HL-60/S4 treated with phorbol 12-myristate 13-acetate at 8.2 ng/mL for 4 days and 3 days (cell line): Measurements from ENCODE around the gene VWF.

ENCODE experiments used
- in situ Hi-C: fragments of 300-500 bp; cut with MboI; formaldehyde crosslinking; loops from 2 replicates; pipeline ENCODE4 v1.15.0; 2022; ENCODE audit warnings: low sequenced_read_pairs

Gene VWF

GRCh38 chr12:5921966-5922899 is 202.2 kb downstream of the VWF start:
- in situ Hi-C loops, result no loop called here

DNA sequence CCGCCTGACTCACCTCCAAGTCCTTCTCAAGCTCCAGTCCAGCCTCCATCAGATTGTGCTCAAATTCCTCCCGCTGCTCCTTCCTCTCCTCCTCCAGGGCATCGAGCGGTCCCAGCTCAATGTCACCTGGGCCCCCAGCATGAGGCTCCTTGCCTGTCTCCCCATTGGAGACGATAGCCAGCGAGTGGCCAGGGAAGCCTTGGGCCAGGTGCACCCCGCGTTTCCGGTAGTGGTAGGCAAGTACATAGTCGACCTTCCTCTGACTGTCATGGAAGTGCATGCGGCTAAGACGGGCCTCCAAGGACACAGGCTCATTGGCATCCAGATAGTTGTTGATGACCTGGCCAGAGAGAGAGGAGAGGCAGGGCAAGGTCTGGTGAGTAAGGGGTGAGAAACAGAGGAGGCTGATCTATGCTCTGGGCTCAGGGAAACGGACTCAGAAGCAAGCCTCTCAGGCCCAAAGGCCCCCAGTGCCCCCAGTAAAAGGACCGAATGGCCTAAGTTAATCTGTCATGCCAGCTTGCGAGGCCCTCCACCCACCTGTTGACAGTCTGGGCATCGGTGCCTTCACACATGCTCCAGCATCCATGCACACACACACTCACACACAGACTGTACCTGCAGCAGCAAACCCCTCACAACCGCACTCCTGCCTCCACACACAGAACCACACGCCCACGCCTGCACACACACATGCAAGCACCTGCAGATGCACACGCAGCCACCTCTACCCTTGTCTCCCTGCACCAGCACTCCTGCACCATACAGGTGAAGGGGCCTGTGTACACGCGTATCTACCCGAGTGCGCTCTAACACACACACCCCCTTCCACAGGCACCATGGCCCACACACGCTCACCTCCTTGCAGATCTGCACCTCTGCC is 203.2 kb downstream of the VWF start:
- in situ Hi-C loops, result no loop called here

DNA sequence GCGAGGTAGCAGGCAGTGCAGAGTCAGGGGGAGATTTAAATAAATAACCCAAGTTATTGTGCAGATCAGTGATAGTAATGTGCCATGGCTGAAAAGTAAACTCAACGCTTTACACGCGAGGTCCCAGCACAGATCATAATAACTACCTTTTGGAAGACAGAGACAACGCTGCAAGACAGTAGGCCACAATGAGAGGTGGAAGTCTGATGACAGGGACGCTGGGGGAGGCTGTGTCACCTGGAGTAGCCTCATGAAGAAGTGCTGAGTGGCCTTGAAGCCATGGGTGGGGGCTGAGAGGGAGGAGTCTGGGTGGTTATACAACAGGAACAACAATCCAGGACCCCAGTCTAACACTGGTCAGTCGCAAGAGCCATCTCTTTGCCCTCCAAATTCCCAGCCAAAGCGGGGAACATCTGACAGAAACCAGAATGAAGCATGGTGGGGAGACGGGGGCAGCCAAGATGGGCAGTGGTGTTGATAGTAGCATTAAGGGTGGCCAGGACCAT is 207.6 kb downstream of the VWF start:
- in situ Hi-C loops, result no loop called here

DNA sequence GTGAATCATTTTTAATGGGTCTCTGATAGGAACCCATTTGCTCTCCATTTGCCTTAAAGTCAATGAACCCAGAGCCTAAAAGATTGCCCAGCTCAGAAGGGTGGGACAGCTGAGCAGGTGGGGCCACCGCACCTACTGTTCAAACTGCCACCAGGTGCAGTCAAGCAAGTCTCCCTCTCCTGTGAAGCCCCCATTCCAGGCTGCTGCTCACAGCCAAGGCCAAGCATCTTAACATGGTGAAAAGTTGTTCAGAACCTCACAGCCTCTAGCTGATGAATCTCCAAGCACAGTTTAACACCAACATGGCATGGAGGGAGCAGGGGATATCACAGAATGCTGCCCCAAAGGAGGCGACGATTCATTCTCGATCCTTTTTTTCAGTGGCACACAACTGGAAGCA is 209.0 kb downstream of the VWF start:
- in situ Hi-C loops, result no loop called here

DNA sequence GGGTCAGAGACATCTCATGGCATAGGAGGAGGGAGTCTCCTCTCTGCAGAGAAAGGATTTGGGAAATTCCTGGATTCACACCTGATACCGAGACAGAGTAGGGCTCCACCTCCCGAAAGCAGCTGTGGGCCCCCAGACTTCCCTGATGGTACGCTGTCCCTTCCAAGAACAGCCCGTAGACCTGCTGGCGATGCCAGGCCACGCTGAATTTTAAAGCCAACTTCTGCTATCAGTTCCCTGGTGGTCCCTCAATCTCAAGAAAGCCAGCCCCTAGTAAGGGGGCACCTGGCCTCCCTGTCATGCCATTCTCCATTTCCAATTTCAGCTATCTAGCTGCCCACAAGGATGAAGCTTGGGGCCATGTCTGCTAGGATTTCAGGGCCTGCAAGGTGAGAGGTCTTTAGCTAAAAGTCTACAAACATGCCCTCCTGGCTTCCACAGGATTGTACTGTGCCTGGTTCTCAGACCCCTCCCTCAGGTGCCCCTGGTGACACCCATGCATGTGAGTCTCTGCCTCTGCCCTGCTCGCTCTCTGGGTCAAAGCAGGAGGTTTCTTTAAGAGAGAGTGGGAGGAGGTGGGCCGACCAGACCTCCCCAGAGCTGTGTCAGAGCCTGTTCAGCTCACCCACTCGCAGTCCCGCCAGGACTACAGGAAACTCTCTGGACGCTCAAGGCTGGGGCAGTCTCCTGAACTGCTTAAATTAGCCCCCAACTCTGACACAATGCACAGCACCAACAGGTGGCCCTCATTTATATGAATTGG is 209.9 kb downstream of the VWF start:
- in situ Hi-C loops, result no loop called here

DNA sequence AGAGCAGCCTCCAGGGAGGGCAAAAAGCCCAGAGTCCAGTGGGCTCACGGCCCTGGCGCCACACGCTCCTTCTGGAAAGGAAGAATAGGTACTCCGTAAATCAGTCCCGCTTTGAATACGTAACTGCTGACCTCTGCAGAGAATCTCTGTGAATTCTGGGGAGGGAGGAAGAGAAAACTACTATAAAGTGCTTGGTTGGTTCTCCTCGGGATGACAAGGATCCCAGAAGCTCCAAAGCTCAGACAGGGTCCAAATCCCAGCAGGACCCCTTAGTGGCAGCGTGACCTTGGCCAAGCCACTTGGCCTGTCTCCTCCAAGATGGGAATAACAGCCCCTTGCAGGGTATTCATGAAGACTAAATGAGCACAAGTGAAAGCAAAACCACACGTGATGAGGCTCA is 211.1 kb downstream of the VWF start:
- in situ Hi-C loops, result no loop called here

- in situ Hi-C loops, result no loop called here
These were observed 211.8 kb downstream of the VWF start for GRCh38 chr12:5912437-5913334.

GRCh38 chr12:5912011-5912410 is 212.5 kb downstream of the VWF start:
- in situ Hi-C loops, result no loop called here

DNA sequence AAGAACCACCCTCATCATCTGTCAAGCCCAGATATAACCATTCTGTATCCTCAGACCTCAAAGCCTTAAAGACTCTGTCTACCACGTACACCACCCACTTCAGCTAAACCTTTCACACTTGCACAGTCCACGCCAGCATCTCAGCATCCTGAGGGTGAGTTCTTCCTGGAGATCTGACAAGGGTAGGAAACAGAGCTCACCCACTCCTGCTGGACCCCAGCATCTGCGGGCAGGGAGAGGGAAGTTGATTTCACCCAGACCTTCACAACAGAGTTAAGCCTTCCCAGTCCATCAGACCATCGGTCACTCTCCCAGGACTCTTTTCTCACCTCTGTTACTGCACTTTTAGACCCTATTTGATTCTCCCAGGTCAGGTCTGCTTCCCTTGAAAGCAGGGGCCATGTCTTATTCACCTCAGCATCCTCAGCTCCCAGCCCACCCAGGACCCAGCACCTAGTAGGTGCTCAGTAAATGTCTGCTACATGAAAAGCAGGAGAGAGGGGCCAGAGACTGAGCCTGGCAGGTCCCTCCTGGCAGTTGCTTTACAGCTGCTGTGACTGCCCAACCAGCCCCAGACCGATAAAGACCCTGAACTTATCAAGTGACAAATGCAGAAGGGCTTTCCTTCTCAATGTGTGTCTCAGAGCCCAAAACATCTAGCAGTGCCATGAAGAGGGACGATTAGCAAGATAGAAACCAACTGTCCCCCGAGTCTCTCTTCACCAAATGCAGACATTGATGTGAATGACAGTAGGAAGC is 213.5 kb downstream of the VWF start:
- in situ Hi-C loops, result no loop called here

DNA sequence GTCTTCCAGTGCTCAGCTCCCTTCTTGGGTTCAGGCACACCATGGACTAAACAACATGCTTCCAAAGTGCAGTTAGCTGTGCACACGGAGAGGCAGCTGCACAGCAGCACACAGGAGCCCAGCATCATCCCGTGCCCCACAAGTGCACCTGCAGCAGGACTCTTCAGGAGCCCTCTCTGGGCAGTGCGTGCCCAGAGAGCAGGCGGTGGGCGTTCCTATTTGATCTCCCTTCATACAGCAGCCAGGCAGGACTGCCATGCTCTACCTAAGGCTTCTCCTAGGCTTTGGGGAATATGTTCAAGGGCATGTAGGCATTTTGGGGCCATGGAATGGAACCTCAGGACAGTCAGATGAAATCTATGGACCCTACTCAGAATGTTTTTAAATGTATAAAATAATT is 214.9 kb downstream of the VWF start:
- in situ Hi-C loops, result no loop called here

- in situ Hi-C loops, result no loop called here
These were observed 216.2 kb downstream of the VWF start for GRCh38 chr12:5908251-5908650.

GRCh38 chr12:5907807-5908206 is 216.7 kb downstream of the VWF start:
- in situ Hi-C loops, result no loop called here

DNA sequence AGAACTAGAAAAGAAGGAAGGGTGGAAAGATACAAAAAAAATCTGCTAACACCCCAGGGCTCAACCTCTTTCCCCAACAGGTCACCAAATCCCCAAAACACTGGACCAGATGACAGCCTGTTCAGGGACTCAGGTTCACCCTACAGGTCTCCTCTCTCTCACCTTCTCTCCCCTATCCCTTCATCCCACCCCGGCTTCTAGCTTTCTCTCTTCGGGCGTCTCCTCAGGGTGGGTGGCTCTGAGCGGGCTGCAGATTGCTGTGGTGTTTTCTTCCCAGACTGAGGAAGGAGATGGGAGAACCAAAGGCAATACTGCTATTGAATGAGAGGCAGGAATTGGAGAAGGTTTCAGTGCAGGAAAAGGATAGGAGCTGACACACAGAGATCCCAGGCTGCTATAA is 218.7 kb downstream of the VWF start:
- in situ Hi-C loops, result no loop called here

DNA sequence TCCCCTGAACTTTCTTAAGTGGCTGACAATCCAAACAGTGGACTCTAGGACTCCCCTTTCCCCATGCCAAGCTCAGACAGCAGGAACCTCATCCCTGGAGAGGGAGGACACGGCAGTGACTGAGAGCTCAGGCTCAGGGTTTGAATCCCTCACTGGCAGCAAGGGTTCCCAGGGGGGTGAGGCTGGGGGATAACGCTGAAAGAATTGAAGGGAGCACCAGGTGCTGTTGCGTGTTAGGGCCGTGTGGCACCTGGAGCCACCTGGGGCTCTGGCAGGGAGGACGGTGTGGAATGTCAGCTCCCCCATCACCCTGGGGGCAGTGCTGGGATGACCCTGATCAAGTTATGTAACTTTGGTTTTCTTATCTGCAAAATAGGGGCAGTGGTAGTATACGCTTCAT is 219.5 kb downstream of the VWF start:
- in situ Hi-C loops, result no loop called here

- in situ Hi-C loops, result no loop called here
These were observed 220.0 kb downstream of the VWF start for GRCh38 chr12:5904441-5904840.

DNA sequence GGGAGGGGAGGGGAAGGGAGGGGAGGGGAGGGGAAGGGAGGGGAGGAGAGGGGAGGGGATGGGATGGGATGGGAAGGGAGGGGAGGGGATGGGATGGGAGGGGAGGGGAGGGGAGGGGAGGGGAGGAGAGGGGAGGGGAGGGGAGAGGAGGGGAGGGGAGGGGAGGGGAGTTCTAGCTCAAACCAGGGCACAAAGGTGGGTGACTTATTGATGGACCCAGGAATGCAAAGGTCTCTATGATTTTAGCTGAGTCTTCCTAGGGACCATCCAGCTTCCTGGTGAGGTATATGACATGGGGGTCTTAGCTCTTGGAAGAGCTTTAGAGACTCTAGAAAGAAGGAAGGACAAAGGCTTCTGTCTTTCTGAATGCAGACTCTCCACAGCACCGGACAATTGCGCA is 221.7 kb downstream of the VWF start:
- in situ Hi-C loops, result no loop called here

GRCh38 chr12:5901416-5901815 is 223.1 kb downstream of the VWF start:
- in situ Hi-C loops, result no loop called here

DNA sequence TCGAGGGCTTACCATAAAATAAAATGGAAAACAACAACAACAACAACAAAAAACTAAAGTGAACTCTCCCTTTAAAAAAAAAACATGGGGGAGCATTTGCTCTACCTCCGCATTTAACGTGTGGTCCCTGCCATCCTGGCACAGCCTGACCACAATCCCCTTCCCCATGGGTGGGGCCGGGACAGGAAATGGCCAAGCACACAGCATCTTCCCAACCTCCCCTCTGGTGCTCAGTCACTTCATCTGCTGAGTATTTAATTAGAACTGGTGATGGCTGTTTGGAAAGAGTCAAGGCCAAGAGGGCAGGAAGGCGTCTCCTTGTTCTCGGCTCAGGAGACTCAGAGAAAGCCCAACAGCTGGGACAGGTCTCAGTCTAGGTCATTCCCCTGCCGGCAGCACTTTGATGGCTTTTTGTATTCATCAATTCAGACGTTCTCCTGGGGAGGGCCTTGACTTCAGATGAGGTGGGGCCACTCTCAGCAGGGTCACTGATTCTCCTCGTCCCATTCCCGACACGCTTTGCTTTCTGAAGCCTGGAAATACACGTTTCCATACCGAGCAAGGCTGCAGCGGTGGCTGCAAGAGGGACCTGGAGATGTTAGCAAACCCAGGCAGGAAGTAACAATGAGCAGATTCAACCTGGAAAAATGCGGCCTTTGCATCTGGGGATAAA is 223.8 kb downstream of the VWF start:
- in situ Hi-C loops, result no loop called here

DNA sequence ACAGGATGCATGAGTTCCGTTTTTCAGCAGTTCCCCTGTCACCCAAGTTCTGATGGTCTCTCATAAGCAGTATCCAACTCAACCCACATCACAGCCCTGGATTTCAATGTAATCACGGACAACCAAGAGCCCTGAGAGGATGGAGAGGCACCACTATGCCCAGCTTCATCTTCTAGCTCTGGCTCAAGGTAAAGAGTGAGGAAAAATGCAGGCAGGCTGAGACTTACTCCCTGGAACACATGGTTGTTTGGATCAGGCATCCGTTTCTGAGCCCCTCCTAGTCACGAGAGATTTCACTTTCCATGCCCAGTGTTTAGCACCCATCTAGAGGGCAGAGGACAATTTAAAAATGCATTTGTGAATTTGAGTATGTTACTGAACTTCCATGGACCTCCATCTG is 224.4 kb downstream of the VWF start:
- in situ Hi-C loops, result no loop called here
